ENCODE data around the gene LAMA3.

- TF ChIP-seq POLR2AphosphoS5 (IDR thresholded peaks at IDR 0.05) (no peak), CTCF (IDR thresholded peaks at IDR 0.05) (no peak)
These were observed 237.3 kb downstream of the LAMA3 start for GRCh38 chr18:23926571-23926970.
